HG03103 (cell line): ENCODE results near the gene PSME4.
"Not testable (repeated sequence)": the region's sequence is repeated elsewhere in the genome, so short reads cannot be mapped to it uniquely, and the experiment has no call there.

Experiments used
- ATAC-seq: cut with Tn5 transposase; IDR thresholded peaks from one replicate; pipeline ENCODE4 v1.9.1; 2021; ENCODE audit warnings: low read depth; ENCODE audit not compliant: unreplicated experiment

Gene PSME4

GRCh38 chr2:53851052-53851757 is 119.6 kb downstream of the PSME4 start:
- not testable (repeated sequence) for ATAC-seq

- no peak for ATAC-seq
These were observed 122.7 kb downstream of the PSME4 start for GRCh38 chr2:53848062-53848461.

GRCh38 chr2:53843595-53843994 is 127.2 kb downstream of the PSME4 start:
- ATAC-seq: no peak

GRCh38 chr2:53842891-53843290 is 127.9 kb downstream of the PSME4 start:
- ATAC-seq: no peak

- ATAC-seq: not testable (repeated sequence)
These were observed 129.1 kb downstream of the PSME4 start for GRCh38 chr2:53841651-53842050.

GRCh38 chr2:53840580-53840979 is 130.2 kb downstream of the PSME4 start:
- ATAC-seq: no peak

- not testable (repeated sequence) for ATAC-seq
These were observed 140.9 kb downstream of the PSME4 start for GRCh38 chr2:53829980-53830290.

GRCh38 chr2:53829273-53829979 is 141.4 kb downstream of the PSME4 start:
- ATAC-seq: no peak

GRCh38 chr2:53828331-53828730 is 142.5 kb downstream of the PSME4 start:
- ATAC-seq: no peak

- ATAC-seq: no peak
These were observed 143.2 kb downstream of the PSME4 start for GRCh38 chr2:53827398-53828175.

GRCh38 chr2:53826587-53827397 is 144.0 kb downstream of the PSME4 start:
- no peak for ATAC-seq

GRCh38 chr2:53826030-53826410 is 144.8 kb downstream of the PSME4 start:
- no peak for ATAC-seq

GRCh38 chr2:53823639-53824038 is 147.2 kb downstream of the PSME4 start:
- ATAC-seq: not testable (repeated sequence)

- no peak for ATAC-seq
These were observed 149.0 kb downstream of the PSME4 start for GRCh38 chr2:53821810-53822209.

GRCh38 chr2:53820711-53821110 is 150.1 kb downstream of the PSME4 start:
- no peak for ATAC-seq

- ATAC-seq: no peak
These were observed 150.7 kb downstream of the PSME4 start for GRCh38 chr2:53820048-53820447.

GRCh38 chr2:53819634-53820033 is 151.2 kb downstream of the PSME4 start:
- ATAC-seq: no peak

GRCh38 chr2:53818854-53819435 is 151.8 kb downstream of the PSME4 start:
- no peak for ATAC-seq
